NCI-H446 treated with DMSO at 0.1 percent for 48 hours (cell line): ENCODE results near the gene FLNC.
A peak's percentile ranks its signal among the peaks of the same experiment; 100 is the strongest.

ENCODE experiments used
- DNase-seq: peaks from one replicate; lab custom pipeline; 2025; lab: John Stamatoyannopoulos, UW

FLNC gene

DNA sequence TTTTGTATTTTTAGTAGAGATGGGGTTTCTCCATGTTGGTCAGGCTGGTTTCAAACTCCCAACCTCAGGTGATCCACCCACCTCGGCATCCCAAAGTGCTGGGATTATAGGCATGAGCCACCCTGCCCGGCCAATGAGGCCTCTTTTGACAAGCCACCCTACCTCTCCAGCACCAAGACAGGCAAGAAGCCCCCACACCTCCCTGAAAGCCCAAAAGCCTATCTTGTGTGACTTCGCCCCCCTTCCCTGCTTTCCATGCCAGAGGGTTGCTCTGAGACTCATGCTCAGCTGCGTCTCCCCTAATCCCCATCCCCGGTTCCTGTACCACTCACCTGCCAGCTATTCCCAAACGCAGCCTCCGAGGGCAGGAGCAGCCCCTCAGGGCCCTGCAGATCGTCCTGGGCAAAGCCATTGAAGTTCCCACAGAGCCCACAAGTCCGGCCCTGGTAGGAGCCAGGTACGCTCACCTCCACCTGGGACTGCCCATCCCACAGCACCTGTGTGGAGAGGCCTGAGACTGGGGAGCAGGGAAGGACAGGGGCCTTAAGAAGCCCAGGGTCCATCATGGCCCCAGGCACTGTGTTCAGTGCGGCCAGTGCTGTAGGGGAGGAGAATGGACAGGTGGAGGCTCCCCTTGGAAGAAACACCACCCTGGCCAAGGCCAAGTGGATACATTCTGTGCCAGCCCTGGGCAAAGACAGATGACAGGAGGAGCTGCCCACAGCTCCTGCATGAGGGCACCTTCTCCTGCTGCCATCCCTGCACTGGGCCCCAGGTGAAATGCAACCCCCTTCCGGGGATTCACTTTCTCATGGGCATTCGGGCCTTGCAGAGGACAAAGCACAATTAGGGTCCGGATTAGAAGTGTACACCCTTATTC, 48.3 kb downstream of the FLNC start:
- no peak for DNase-seq

DNA sequence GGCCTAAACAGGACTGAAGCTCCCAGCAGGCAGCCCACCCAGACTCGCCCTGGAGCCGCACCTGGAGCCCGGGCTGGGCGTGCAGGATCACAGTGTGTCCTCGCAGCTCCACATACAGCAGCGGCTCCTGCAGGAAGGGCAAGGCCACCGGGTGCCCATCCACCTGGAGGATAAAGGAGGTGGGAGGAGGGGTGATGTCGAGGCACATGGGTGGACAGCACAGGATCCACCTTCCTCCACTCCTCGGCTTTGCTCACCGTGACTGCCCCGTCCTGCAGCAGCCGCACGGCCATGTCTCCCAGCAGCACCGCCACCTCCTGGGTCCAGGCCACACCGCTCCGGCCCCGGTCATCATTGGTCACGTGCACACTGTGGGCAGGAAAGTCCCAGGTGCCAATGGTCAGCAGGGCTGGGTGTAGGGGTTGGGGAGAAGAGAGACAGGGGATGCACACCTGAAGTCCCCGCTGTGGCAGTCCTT, 49.3 kb downstream of the FLNC start:
- DNase-seq: no peak

DNA sequence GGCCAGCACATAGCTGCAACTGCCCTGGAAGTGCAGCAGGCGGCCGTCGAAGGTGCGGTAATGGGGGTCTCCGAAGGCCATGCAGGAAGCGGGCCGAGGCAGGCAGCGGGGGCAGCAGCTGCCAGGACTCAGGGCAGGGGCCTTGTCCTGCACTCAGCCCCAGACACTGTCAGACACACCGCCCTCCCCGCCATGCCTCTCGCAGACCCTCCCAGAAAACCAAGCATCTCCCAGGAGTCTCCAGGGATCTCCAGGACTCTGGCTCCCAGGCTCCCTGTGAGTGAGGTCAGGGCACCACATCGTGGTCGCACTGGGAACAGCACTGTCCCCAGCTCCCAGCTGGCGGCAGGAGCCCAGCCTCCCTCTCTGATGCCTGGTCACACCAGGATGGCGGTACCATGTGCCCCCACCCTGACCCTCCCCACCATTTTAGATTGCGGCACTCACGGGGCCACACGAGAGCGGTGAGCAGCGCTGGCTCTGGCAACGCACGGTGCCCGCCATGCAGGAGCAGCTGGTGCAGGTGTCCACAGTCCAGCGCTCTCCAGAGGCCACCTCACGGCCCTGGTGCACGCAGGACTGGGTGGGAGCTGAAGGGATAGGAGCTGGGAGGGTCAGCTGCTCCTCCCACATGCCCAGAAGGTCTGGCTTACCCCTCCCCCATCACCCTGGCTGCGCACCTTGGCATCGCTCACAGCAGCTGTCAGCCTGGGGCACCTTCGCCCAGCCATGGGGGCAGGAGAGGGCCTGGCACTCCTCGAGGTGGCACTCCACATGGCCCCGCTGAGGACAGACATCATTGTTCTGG, 49.9 kb downstream of the FLNC start:
- peak; percentile 18 for DNase-seq

DNA sequence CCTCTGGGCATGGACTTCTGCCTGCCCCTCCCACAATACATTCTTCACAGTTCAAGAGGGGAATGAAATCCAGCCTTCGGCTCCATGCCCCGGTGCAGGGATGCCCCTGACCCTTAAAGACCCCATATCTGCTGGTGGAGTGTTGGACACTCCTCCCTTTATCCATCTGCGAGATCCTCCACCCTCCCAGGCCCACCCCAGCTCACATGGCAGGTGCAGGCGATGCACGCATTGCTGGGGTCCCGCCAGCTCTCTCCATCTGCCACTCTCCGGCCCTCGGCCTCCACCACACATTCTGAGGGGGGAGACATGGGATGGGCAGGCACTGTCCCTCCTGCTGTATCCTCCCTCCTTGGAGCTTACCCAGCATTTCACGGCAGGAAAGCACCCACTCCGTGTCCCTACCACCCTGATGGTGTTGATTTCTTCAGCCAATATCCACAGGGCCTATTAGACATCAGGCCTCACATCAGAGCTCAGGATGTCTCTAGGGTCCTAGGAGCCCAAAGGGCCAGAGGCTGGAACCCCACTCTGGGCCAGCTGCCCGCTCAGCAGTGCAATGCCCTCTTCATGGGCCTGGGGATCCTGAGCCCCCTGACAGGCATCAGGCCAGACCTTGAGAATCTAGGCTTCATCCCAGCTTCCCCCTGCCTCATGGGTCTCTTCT, 50.7 kb downstream of the FLNC start:
- no peak for DNase-seq

DNA sequence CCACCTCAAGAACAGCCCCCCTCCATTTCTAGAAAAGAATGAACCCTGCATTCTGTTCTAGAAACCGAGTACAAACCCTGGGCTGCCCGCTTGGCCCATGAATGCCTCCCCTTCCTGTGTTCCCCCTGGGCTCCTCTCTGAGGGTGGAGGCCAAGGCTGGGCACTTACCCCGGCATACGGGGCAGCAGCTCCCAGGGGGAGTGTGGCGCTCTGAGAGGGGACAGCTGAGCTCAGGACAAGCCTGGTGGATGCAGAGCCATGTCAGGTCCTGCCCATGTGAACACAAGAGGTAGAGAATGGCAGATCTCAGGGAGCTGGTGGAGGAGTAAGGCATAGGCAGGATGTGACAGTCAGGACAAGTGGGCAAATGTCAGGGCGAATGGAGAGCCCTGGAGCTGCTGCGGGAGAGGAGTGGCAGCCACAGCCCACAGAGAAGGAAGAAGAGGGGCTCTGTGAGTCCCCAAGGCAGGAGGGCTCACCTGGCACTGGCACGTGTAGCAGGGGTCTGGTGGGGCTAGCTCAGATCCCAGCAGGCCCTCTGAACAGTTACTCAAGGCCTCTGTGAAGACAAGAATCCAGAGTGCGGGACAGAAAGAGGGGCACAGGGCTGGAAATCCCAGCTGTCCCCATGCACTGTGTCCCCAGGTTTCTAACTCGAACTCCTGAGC, 51.4 kb downstream of the FLNC start:
- DNase-seq: no peak

DNA sequence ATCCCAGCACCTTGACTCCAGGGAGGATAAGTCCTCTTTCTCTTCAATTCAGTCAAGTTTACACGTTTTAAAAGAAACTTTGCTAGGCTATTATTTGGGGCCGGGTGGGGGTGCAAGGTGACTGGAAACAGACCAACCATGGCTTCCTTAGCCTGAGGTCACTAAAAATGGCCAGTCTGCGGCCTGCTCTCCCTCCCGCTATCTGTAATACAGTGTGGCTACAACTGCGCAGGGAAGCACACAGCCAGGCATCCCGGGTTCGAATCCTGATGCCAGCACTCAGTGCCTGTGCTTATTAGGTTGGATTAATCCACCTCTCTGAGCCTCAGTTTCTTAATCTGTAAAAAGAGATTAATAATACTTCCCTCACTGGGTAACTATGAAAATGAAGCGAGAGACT, 51.9 kb downstream of the FLNC start:
- no peak for DNase-seq

DNA sequence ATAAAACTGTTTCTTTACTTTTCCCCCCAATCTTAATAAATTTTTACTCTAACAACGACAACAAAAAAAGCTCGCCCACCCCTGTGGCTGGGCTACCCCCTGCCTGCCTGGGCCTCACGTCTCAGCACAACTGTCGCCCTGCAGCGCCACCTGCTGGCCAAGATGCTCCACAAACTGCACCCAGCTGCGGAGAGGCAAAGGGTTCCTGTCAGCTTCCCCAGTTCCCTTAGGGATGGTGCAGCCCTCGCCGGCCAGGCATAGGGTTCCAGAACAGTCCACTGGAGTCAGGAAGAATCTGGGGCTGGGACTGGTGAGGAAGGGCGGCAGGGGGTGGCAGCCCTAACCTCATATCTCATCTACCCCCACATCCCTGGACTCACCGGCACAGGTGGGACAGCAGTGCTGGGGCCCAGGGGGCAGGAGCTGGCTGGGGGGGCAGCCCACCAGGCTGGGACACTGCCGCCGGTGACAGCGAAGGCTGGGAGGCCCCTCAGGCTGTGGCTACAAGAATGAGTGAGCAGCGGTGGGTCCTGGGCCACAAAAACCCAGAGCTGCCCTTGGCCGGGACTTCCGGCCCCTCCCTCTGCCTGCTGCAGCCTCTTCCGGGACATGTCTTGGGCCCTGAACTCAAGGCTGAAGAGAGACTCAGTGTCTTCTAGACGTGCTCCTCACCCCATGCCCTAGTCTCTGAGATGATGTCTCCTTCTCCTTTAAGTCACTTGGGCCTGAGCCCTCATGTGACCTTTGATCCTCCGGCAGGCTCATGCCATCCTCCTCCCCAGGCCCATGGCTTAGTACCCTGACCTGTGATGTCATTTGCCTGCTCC, 53.6 kb downstream of the FLNC start:
- DNase-seq: peak; percentile 2

DNA sequence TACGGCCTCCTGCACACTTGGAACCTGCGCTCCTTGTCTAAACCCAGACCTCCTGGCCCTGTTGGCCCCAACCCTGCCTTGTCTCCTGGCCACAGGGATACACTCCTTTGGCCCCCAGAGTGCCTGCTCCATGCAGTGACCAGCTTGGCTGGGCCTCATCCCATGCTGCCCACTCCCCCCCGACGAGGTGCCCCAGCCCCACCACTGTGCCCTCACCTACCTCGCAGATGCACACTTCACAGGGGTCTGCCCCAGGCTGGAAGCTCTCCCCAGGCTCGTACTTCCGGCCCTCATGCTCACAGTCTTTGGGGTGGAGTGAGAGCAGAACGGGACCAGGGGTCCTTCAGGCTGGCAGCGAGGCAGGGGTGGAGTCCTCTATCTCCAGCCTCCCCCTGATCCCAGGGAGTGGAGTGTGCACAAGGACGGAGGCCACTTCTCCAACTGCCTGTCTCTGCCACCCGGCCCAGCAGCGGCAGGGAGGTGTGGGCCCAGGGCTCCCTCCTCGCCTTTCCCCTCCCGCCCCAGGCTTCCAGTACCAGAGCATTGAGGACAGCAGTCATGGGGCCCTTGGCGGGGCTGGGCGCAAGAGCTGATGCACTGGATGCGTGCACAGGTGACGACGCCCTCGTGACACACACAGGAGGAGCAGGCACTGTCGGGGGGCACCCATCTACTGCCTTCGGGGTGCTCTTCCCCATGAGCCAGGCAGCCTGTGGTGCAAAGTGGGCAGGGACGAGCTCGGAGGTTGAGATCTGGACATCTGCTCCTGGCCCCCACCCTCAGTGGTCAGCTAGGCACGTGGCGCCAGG, 54.6 kb downstream of the FLNC start:
- DNase-seq: no peak

DNA sequence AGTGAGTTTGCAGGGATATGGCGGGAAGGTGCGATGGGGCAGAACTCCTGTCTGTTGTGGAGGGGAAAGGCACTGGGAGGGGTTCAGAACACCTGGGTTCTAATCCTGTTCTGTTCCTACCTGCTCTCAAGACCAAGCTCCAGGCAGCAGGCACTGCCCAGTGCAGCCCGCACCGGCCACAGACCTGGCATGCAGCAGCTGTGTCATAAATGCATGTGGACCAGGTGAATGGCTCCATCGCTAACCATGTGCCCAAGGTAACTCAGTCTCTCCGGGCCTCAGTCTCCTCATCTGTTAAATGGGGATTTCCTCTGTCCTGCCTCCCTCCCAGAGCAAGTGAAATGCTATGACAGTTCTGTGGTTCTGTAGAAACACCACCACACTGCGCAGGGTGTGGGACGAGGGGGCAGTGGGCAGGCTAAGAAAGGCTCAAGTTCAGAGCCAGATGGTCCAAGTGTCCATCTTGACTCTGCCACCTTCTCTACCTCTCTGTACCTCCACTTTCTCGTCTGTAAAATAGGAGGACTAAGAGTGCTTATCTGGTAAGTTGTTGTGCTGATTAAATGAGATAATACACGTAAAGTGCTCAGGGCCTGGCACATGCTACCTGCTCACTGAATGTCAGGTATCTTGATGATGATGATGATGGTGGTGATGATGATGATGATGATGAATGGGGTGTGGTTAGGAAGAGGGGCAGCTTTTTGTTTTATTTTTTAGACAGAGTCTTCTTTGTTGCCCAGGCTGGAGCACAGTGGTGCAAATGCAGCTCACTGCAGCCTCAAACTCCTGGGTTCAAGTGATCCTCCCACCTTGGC, 55.4 kb downstream of the FLNC start:
- DNase-seq: no peak

DNA sequence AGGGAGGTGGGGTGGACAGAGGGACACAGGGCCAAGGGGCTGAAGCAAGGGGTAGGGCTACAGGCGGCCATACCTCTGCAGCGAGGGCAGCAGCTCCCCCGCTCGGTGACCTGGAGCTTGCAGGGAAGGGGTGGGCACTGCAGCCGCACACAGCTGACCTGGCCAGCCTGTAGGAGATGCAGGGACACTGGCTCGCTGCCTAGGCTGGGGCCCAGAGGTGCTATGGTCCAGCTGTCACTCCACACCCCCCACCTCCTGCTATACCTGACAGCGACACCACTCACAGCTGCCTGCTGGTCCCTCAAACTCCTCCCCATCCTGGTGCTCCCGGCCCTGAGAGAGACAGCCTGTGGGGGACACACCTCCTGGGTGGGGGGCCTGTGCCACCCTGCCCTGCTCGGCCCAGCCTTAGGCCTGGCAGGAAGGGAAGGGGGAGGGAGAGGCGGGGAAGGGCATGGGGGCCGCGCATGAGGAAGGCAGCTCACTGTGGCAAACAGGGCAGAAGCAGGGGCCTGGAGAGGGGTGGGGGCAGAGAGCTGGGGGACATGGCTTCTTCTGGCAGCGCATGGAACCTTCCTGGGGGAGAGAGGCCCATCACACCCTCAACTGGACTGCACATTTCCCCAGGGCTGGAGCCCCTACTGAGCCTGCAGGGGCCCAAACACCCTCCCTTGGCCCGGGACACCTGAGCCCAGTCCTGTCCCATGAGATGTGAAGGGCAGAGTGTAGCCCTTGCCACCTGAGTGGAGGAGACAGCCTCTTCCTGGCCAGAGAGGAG, 56.4 kb downstream of the FLNC start:
- DNase-seq: no peak

DNA sequence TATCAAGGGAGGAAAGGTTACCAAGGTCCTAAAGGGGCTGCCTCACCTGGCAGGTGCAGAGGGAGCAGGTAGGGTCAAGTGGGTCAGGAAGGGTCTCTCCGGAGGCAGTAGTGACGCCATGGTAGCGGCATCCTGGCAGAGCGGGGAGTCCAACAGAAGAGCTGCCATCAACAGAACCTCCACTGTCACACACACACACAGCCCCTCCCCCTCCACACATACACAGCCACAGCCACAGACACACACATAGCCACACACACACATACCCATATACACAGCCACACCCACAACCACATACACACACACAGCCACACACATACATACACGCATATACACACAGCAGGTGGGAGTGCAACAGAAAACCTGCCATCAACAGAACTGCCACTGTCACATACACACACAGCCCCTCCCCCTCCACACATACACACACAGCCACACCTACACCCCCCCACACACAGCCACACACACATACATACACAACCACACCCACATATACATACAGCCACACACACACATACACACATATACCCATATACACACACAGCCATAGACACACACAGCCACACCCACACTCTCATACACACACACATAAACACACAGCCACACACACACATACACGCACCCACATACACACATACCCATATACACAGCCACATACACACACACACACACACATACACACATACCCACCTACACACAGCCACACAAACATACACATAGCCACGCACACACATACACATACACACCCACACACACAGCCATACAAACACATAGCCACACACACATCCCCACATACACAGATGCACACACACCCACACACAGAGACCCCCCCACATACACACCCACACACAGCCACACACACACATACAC, 57.2 kb downstream of the FLNC start:
- no peak for DNase-seq

DNA sequence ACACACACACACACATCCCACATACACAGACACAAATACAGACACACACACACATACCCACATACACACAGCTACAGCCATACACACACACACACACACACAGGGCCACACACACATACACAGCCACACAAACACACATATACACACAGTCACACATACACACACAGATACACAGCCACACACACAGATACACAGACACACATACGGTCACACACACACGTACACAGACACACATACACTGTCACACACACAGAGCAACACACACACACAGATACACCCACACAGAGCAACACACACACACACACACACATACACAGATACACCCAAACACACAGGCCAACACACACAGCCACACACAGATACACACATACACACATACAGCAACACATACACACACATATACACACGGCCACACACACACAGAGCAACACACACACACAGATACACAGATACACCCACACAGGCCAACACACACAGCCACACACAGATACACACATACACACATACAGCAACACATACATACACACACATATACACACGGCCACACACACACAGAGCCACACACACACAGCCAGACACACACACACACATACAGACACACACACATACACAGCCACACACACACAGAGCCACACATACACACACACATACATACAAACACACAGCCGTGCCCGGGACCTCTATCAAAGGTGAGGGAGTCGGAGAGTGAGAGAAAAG, 58.0 kb downstream of the FLNC start:
- no peak for DNase-seq

DNA sequence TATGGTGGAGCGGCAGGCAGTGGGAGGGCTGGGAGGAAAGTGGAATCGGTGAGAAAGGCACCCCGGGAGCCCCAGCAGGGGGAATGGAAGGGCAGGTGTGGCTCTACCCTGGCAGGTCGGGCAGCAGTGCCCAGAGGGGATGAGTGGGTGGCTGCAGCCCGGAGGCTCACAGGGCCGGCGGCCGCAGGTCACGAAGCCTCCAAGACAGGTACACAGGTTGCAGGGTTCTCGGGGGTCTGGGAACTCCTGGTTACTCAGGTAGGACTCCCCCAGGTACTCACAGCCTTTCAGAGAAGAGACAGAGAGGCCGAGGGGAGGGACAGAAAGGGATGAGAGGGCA, 58.5 kb downstream of the FLNC start:
- DNase-seq: no peak

DNA sequence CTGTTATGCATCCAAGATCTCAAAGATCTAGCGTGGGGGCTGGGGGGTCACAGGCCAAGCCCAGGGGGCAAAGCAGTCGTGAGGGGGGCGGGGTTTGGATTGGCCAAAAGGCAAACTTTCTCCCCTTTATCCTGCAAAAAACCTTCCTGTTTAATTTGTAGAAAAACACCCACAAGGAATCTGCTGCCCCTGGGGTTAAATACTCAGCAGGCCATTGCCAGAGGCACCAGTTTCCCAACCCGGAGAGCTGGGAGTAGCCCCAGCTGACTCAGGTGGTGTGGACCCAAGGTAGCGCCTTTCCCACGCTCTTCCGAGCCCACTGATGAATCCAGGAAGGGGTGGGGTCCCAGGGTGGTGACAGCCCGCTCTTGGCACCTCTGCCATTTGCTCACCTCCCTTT, 58.9 kb downstream of the FLNC start:
- no peak for DNase-seq

DNA sequence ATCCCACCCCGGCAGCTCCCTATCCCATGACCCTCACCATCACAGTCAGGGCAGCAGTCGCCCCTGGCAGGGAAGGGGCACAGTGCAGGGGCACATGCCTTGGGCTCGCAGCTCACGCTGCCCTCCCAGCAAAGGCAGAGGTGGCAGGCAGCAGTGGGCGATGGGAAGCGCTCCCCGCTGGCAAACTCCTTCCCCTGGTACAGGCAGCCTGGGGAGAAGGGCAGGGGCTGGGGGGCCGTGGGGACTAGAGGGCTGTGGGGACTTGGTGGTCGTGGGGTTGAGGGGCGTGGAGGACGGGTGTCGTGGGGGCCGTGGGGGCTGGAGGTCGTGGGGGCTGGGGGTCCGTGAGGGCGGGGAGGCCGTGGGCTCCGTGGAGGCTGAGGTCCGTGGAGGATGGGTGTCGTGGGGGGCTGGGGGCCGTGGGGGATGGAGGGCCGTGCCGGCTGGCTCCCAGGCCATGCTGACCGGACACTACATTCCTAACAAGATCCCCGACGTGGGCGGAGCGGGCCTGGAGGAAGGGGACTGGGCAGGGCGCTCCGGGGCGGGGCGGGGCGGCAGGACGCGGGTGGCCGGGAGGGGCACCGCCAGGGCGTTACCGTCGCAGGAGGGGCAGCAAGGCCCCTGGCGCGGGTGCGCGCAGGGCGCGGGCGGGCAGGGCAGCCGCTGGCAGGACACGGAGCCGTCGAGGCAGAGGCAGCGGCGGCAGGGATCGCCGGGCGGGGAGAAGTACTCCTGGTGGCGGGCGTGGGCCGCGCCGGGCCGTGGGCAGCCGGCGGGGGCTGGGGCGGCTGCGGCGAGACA, 60.3 kb downstream of the FLNC start:
- DNase-seq: no peak
